Activated effector memory CD4-positive, alpha-beta T cell treated with anti-CD3 and anti-CD28 coated beads, Interleukin-2, amount 50 U/mL, for 16 hours (primary cell): ENCODE results near the gene TRIM56.
"Not testable (repeated sequence)": the region's sequence is repeated elsewhere in the genome, so short reads cannot be mapped to it uniquely, and the experiment has no call there.

Experiments used
- DNase-seq: peaks from one replicate; pipeline ENCODE4 v3.0.0-alpha.2; 2020

TRIM56 gene

GRCh38 chr7:101092266-101092905, 7.1 kb downstream of the TRIM56 start:
- DNase-seq, result not testable (repeated sequence)

- DNase-seq, result no peak
These were observed 8.6 kb downstream of the TRIM56 start for GRCh38 chr7:101093906-101094305.

- no peak for DNase-seq
These were observed 9.1 kb downstream of the TRIM56 start for GRCh38 chr7:101094376-101094775.

GRCh38 chr7:101094791-101095375, 9.6 kb downstream of the TRIM56 start:
- DNase-seq, result peak; percentile 70

GRCh38 chr7:101096331-101096956, 11.2 kb downstream of the TRIM56 start:
- no peak for DNase-seq

- DNase-seq, result no peak
These were observed 11.7 kb downstream of the TRIM56 start for GRCh38 chr7:101096957-101097347.

GRCh38 chr7:101097561-101097960, 12.3 kb downstream of the TRIM56 start:
- no peak for DNase-seq

- DNase-seq, result peak; percentile 88
These were observed 14.9 kb downstream of the TRIM56 start for GRCh38 chr7:101099969-101100781.

GRCh38 chr7:101100858-101101847, 15.9 kb downstream of the TRIM56 start:
- no peak for DNase-seq

GRCh38 chr7:101102026-101102425, 16.7 kb downstream of the TRIM56 start:
- DNase-seq, result no peak

- not testable (repeated sequence) for DNase-seq
These were observed 18.4 kb downstream of the TRIM56 start for GRCh38 chr7:101103701-101104100.

- no peak for DNase-seq
These were observed 19.0 kb downstream of the TRIM56 start for GRCh38 chr7:101104193-101104713.

GRCh38 chr7:101104799-101105198, 19.5 kb downstream of the TRIM56 start:
- DNase-seq, result no peak

GRCh38 chr7:101105248-101105647, 20.0 kb downstream of the TRIM56 start:
- DNase-seq, result not testable (repeated sequence)

GRCh38 chr7:101106386-101106785, 21.1 kb downstream of the TRIM56 start:
- DNase-seq, result no peak

GRCh38 chr7:101108330-101108857, 23.1 kb downstream of the TRIM56 start:
- no peak for DNase-seq

GRCh38 chr7:101108961-101109360, 23.7 kb downstream of the TRIM56 start:
- no peak for DNase-seq

GRCh38 chr7:101109368-101109767, 24.1 kb downstream of the TRIM56 start:
- DNase-seq, result no peak

- DNase-seq, result no peak
These were observed 26.0 kb downstream of the TRIM56 start for GRCh38 chr7:101111261-101111660.

GRCh38 chr7:101112233-101112632, 27.0 kb downstream of the TRIM56 start:
- no peak for DNase-seq

GRCh38 chr7:101113140-101113539, 27.9 kb downstream of the TRIM56 start:
- not testable (repeated sequence) for DNase-seq

- no peak for DNase-seq
These were observed 28.6 kb downstream of the TRIM56 start for GRCh38 chr7:101113836-101114235.
